Mesendoderm (in vitro differentiated cells): ENCODE data around the gene AGO1.
"Not testable (repeated sequence)": the region's sequence is repeated elsewhere in the genome, so short reads cannot be mapped to it uniquely, and the experiment has no call there.

Experiments
- DNase-seq: peaks from one replicate; pipeline ENCODE4 v3.0.0; 2013
- H2AK5ac ChIP-seq: 2 replicates; pipeline ENCODE4 v1.6.1; 2013; ENCODE audit warnings: low read length, inconsistent platforms
- H2BK120ac ChIP-seq: 2 replicates; pipeline ENCODE4 v1.6.1; 2013; ENCODE audit warnings: low read depth, mild to moderate bottlenecking, low read length, moderate library complexity, mixed read lengths
- H2BK15ac ChIP-seq: replicated peaks from 2 replicates; pipeline ENCODE4 v1.6.1; 2013; ENCODE audit warnings: low read depth, mild to moderate bottlenecking, moderate library complexity
- H2BK5ac ChIP-seq: 2 replicates; pipeline ENCODE4 v1.6.1; 2013; ENCODE audit warnings: low read length, inconsistent platforms
- H3K18ac ChIP-seq: 2 replicates; pipeline ENCODE4 v1.6.1; 2013; ENCODE audit warnings: mild to moderate bottlenecking, low read length, mixed read lengths
- H3K23ac ChIP-seq: one replicate; pipeline ENCODE4 v1.6.1; 2013; ENCODE audit warnings: low read length
- H3K27ac ChIP-seq: 2 replicates; pipeline ENCODE4 v1.5.1; 2013; ENCODE audit warnings: low read depth, mild to moderate bottlenecking, inconsistent platforms, low read length, moderate library complexity
- H3K27me3 ChIP-seq: 2 replicates; pipeline ENCODE4 v1.6.1; 2013; ENCODE audit warnings: low read length, control low read depth, mild to moderate bottlenecking, inconsistent platforms; ENCODE audit not compliant: insufficient read depth, poor library complexity
- H3K36me3 ChIP-seq: 2 replicates; pipeline ENCODE4 v1.6.1; 2013; ENCODE audit warnings: low read length, inconsistent platforms; ENCODE audit not compliant: control insufficient read depth, insufficient read depth
- H3K4ac ChIP-seq: one replicate; pipeline ENCODE4 v1.6.1; 2013; ENCODE audit warnings: low read depth, mild to moderate bottlenecking, low read length, moderate library complexity
- H3K4me1 ChIP-seq: 2 replicates; pipeline ENCODE4 v1.6.1; 2013; ENCODE audit warnings: low read depth, low read length, inconsistent platforms; ENCODE audit not compliant: control insufficient read depth
- H3K4me2 ChIP-seq: 2 replicates; pipeline ENCODE4 v1.6.1; 2013; ENCODE audit warnings: low read length
- H3K4me3 ChIP-seq: 2 replicates; pipeline ENCODE4 v1.5.1; 2013; ENCODE audit warnings: mild to moderate bottlenecking, low read length
- H3K56ac ChIP-seq: one replicate; pipeline ENCODE4 v1.6.1; 2013; ENCODE audit warnings: low read length
- H3K79me1 ChIP-seq: 2 replicates; pipeline ENCODE4 v1.6.1; 2013; ENCODE audit warnings: low read length, inconsistent platforms
- H3K79me2 ChIP-seq: 2 replicates; pipeline ENCODE4 v1.6.1; 2013; ENCODE audit warnings: mild to moderate bottlenecking, low read length; ENCODE audit not compliant: control insufficient read depth, insufficient read depth
- H3K9ac ChIP-seq: 2 replicates; pipeline ENCODE4 v1.6.1; 2013; ENCODE audit warnings: low read length, inconsistent platforms
- H4K5ac ChIP-seq: one replicate; pipeline ENCODE4 v1.6.1; 2013; ENCODE audit warnings: low read length
- H4K8ac ChIP-seq: one replicate; pipeline ENCODE4 v1.6.1; 2013; ENCODE audit warnings: low read depth, mild to moderate bottlenecking, control low read depth, low read length, moderate library complexity
- WGBS: extraction: QIAGEN DNeasy Blood & Tissue Kit; methylation state at CpG from one replicate; pipeline ENCODE4 v1.1.7; 2013; ENCODE audit warnings: low lambda C conversion rate, missing lambda C conversion rate; ENCODE audit not compliant: insufficient coverage; ENCODE audit errors: extremely low coverage; 5-methylcytosine and 5-hydroxymethylcytosine counted together

Gene AGO1

DNA sequence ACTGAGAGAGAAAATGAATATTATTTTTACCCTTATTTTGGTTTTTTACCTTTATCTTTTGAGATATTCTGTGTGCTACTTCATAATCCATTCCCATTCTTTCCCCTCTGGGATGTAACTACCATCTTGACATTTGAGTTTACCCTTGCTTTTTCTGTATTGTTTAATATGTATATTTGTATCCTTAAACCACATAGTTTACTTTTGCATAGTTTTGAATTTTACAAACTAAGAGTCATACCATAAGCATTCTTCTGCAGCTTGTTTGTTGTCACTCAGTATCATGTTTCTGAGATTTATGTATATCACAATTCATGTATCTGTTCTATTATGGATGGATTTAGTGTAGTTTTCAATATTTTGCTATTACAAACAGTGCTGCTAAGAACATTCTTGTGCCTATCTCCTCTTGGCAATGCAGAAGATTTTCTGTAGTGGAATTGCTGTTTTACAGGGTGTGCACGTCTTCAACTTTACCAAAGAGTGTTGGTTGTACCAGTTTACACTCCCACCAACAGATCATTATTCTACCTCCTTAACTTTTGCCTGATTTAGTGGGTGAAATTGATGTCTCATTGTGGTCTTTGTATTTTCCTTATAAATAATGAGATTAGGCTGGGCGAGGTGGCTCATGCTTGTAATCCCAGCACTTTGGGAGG, 12.2 kb upstream of the AGO1 start:
- H3K27ac ChIP-seq: no peak overlapping the region
- H4K5ac ChIP-seq: no peak overlapping the region
- no peaks in the 10 kb centered on the region for H3K36me3 ChIP-seq
- H3K4me1 ChIP-seq: no peaks in the 10 kb centered on the region
- no peaks in the 10 kb centered on the region for H3K79me2 ChIP-seq
- no peak overlapping the region for H3K56ac ChIP-seq
- no peak overlapping the region for H3K4me3 ChIP-seq
- no peaks in the 10 kb centered on the region for H3K27me3 ChIP-seq
- no CpG with 5 or more reads among the region's 2 CpGs for WGBS
- H3K23ac ChIP-seq: no peak overlapping the region
- no peak overlapping the region for H3K4me2 ChIP-seq
- H2BK15ac ChIP-seq: no peak overlapping the region
- no peak overlapping the region for H3K9ac ChIP-seq
- H4K8ac ChIP-seq: no peak overlapping the region
- no peak overlapping the region for H2AK5ac ChIP-seq
- no peak overlapping the region for H2BK120ac ChIP-seq
- DNase-seq: no peak
- H3K18ac ChIP-seq: no peak overlapping the region
- H3K79me1 ChIP-seq: no peaks in the 10 kb centered on the region
- no peak overlapping the region for H2BK5ac ChIP-seq
- no peak overlapping the region for H3K4ac ChIP-seq

DNA sequence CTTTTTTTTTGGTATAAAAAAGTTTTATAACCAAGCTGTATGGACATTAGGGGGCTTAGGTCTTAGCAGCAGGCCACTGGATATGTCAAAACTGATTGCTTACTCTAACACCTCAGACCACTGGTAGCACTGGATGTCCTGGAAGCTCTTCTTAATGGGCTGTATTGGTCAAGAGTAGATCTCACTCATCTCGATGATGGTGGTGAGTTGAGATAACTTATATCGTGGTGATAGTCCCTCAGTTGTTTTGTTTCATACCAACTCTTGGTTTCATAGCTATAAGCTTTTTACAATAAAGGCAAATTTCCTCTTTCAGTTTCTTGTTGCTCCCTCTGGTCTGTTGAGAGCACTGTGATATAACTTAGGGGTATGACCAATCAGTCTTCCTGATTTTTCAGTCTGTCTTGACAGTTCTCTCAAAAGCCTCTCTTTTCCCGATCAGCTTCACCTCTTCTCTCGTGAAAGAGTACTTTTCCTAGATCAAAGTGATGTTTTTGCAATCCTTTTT, 9.7 kb upstream of the AGO1 start:
- no peak overlapping the region for H2BK120ac ChIP-seq
- no peak for DNase-seq
- H3K4me1 ChIP-seq: no peaks in the 10 kb centered on the region
- no peak overlapping the region for H3K4me2 ChIP-seq
- H4K5ac ChIP-seq: no peak overlapping the region
- H3K79me1 ChIP-seq: no peaks in the 10 kb centered on the region
- no peak overlapping the region for H3K23ac ChIP-seq
- no peak overlapping the region for H2BK15ac ChIP-seq
- H4K8ac ChIP-seq: no peak overlapping the region
- no peak overlapping the region for H2BK5ac ChIP-seq
- no peak overlapping the region for H3K9ac ChIP-seq
- H3K79me2 ChIP-seq: no peaks in the 10 kb centered on the region
- WGBS: no CpG with 5 or more reads among the region's 4 CpGs
- no peaks in the 10 kb centered on the region for H3K36me3 ChIP-seq
- H3K27ac ChIP-seq: no peak overlapping the region
- no peak overlapping the region for H3K56ac ChIP-seq
- no peak overlapping the region for H2AK5ac ChIP-seq
- no peak overlapping the region for H3K4ac ChIP-seq
- H3K27me3 ChIP-seq: no peaks in the 10 kb centered on the region
- H3K4me3 ChIP-seq: no peak overlapping the region
- H3K18ac ChIP-seq: no peak overlapping the region

DNA sequence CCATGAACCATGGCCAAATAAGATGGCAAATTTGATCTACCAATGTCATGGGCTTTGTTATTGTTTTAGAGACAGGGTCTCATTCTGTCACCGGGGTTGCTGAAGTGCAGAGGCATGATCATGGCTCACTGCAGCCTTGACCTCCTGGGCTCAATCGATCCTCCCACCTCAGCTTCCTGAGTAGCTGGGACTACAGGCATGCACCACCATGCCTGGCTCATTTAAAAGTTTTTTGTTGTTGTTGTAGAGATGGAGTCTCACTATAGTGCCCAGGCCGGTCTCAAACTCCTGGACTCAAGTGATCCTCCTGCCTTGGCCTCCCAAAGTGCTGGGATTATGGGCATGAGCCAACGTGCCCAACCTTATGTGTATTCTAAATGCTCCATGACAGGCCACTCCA, 8.9 kb upstream of the AGO1 start:
- not testable (repeated sequence) for H3K23ac ChIP-seq, H3K79me1 ChIP-seq, H3K36me3 ChIP-seq, H4K5ac ChIP-seq, H2BK5ac ChIP-seq, H2AK5ac ChIP-seq, H3K27me3 ChIP-seq, H4K8ac ChIP-seq, H2BK120ac ChIP-seq, H3K9ac ChIP-seq, H2BK15ac ChIP-seq, H3K4me3 ChIP-seq, H3K56ac ChIP-seq, H3K4me1 ChIP-seq, H3K18ac ChIP-seq, H3K4ac ChIP-seq, H3K4me2 ChIP-seq, H3K27ac ChIP-seq, DNase-seq, H3K79me2 ChIP-seq
- no CpG with 5 or more reads among the region's 4 CpGs for WGBS

DNA sequence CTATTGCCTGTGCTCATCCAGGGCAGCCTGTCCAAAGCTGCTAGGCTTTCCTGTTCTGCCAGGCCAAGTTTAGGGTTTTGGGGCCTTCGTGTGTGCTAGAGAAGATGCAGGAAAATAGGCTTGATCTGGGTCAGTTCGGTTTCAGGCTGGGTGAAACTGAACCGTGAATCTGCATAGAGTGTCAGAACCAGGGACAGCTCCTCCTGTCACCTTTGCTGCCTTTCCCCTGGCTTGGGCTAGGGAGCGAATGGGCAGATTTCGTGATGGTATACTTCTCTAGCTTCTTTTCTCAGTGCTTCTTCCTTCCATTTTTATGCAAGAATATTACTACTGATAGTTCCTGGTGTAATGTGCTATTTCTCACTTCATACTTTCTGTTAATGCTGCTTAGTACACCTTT, 6.0 kb upstream of the AGO1 start:
- peak; percentile 57 for DNase-seq
- H3K27me3 ChIP-seq: no peaks in the 10 kb centered on the region
- H3K79me1 ChIP-seq: no peaks in the 10 kb centered on the region
- no peak overlapping the region for H2AK5ac ChIP-seq
- no peak overlapping the region for H3K9ac ChIP-seq
- no peak overlapping the region for H3K4me2 ChIP-seq
- H2BK15ac ChIP-seq: no peak overlapping the region
- no peaks in the 10 kb centered on the region for H3K79me2 ChIP-seq
- H3K23ac ChIP-seq: no peak overlapping the region
- H3K4ac ChIP-seq: no peak overlapping the region
- no peak overlapping the region for H2BK120ac ChIP-seq
- no peak overlapping the region for H2BK5ac ChIP-seq
- H3K36me3 ChIP-seq: no peaks in the 10 kb centered on the region
- no peak overlapping the region for H3K18ac ChIP-seq
- WGBS: no CpG with 5 or more reads among the region's 5 CpGs
- no peak overlapping the region for H3K56ac ChIP-seq
- H3K4me1 ChIP-seq: no peaks in the 10 kb centered on the region
- no peak overlapping the region for H4K8ac ChIP-seq
- no peak overlapping the region for H3K27ac ChIP-seq
- no peak overlapping the region for H4K5ac ChIP-seq
- no peak overlapping the region for H3K4me3 ChIP-seq

- WGBS: no CpG with 5 or more reads among the region's 4 CpGs
- no peak overlapping the region for H3K56ac ChIP-seq
Measured at GRCh38 chr1:35881850-35882273, 1.1 kb upstream of the AGO1 start.

GRCh38 chr1:35882586-35882944, 444 bp upstream of the AGO1 start:
- no peak overlapping the region for H3K4me2 ChIP-seq
- DNase-seq: no peak
- peaks cover 21% of the 10 kb centered on the region for H3K4me1 ChIP-seq
- no peak overlapping the region for H2AK5ac ChIP-seq
- H3K4me3 ChIP-seq: no peak overlapping the region
- H2BK5ac ChIP-seq: no peak overlapping the region
- no CpG with 5 or more reads among the region's 16 CpGs for WGBS
- H3K27me3 ChIP-seq: no peaks in the 10 kb centered on the region
- H2BK15ac ChIP-seq: no peak overlapping the region
- H3K27ac ChIP-seq: no peak overlapping the region
- H3K79me2 ChIP-seq: peaks cover 34% of the 10 kb centered on the region
- no peak overlapping the region for H2BK120ac ChIP-seq
- H3K4ac ChIP-seq: no peak overlapping the region
- H3K23ac ChIP-seq: no peak overlapping the region
- peak overlapping the region; percentile 35 for H3K9ac ChIP-seq
- H4K5ac ChIP-seq: no peak overlapping the region
- no peaks in the 10 kb centered on the region for H3K36me3 ChIP-seq
- peaks cover 7% of the 10 kb centered on the region for H3K79me1 ChIP-seq
- H3K56ac ChIP-seq: peak overlapping the region; percentile 54
- no peak overlapping the region for H3K18ac ChIP-seq
- no peak overlapping the region for H4K8ac ChIP-seq

More at GRCh38 chr1:35881850-35882273, 1.1 kb upstream of the AGO1 start:
- Histone ChIP-seq H3K4me2 (no peak overlapping the region), H3K27me3 (no peaks in the 10 kb centered on the region), H3K4ac (no peak overlapping the region), H2AK5ac (no peak overlapping the region), H3K27ac (no peak overlapping the region), H3K4me3 (no peak overlapping the region), H3K79me1 (peaks cover 3% of the 10 kb centered on the region), H3K23ac (no peak overlapping the region), H4K8ac (no peak overlapping the region), H2BK15ac (no peak overlapping the region), H3K9ac (no peak overlapping the region), H2BK5ac (no peak overlapping the region), H3K4me1 (peaks cover 14% of the 10 kb centered on the region), H4K5ac (no peak overlapping the region), H3K79me2 (peaks cover 27% of the 10 kb centered on the region), H2BK120ac (no peak overlapping the region), H3K18ac (no peak overlapping the region), H3K36me3 (no peaks in the 10 kb centered on the region)
- DNase-seq: no peak
